Cardiac muscle cell (in vitro differentiated cells and primary cell): Measurements from ENCODE around the gene ANGPTL4. TPM values are rescaled to one million over a fixed set of nuclear protein-coding genes. Genes with fewer than 3 reads are reported as not detected.
A peak's percentile ranks its signal among the peaks of the same experiment; 100 is the strongest.

Source experiments
- DNase-seq, 2 donors: peaks; one replicate each; pipeline versions ENCODE4 v3.0.0 to v3.0.0-alpha.2; 2010 to 2017; ENCODE audit warnings: low read depth in 1 of 2, low spot score in 1 of 2
- H3K27ac ChIP-seq: fragments of 200-600 bp; sonication (generic); 2 replicates; pipeline ENCODE4 v1.5.1; 2016
- H3K27me3 ChIP-seq: fragments of 200-600 bp; sonication (generic); 2 replicates; pipeline ENCODE4 v1.6.0; 2016; ENCODE audit warnings: control low read depth
- H3K36me3 ChIP-seq: fragments of 200-600 bp; sonication (generic); 2 replicates; pipeline ENCODE4 v1.5.1; 2016; ENCODE audit warnings: control low read depth
- H3K4me1 ChIP-seq: fragments of 200-600 bp; sonication (generic); 2 replicates; pipeline ENCODE4 v1.8.1; 2017; ENCODE audit warnings: low read depth, mild to moderate bottlenecking, mixed run types
- H3K4me3 ChIP-seq: fragments of 200-600 bp; sonication (generic); 2 replicates; pipeline ENCODE4 v1.5.1; 2016; ENCODE audit warnings: mild to moderate bottlenecking
- H3K9me3 ChIP-seq: fragments of 200-600 bp; sonication (generic); 2 replicates; pipeline ENCODE4 v1.5.1; 2017; ENCODE audit warnings: low read depth, mild to moderate bottlenecking, control low read depth
- CTCF ChIP-seq: IDR thresholded peaks from 2 replicates; pipeline ENCODE4 v1.5.1; 2012; ENCODE audit warnings: low read depth, mild to moderate bottlenecking, low read length
- polyA plus RNA-seq: library from polyadenylated mRNA; unstranded; fragments of >200 nt; fragmentation: Nextera tagmentation; extraction: Ambion mirVana; gene quantifications from 2 replicates; pipeline ENCODE4 v1.2.1, GENCODE V29; 2016
- total RNA-seq: library from RNA; depleted of rRNA; stranded (reverse); fragments of >200 nt; gene quantifications from 2 replicates; pipeline ENCODE4 v1.2.3, GENCODE V29; 2016

ANGPTL4 gene
- total and polyA plus RNA-seq, 2 experiments from 2014 or later: 3.2 to 6.0 TPM

GRCh38 chr19:8388612-8388958, 24.6 kb downstream of the ANGPTL4 start:
- TF ChIP-seq CTCF: no peak
- no peak for DNase-seq
- no peak overlapping the region for H3K4me3 ChIP-seq
- H3K36me3 ChIP-seq: no peaks in the 10 kb centered on the region
- H3K4me1 ChIP-seq: no peaks in the 10 kb centered on the region
- H3K27ac ChIP-seq: no peak overlapping the region
- no peaks in the 10 kb centered on the region for H3K9me3 ChIP-seq
- no peaks in the 10 kb centered on the region for H3K27me3 ChIP-seq

DNA sequence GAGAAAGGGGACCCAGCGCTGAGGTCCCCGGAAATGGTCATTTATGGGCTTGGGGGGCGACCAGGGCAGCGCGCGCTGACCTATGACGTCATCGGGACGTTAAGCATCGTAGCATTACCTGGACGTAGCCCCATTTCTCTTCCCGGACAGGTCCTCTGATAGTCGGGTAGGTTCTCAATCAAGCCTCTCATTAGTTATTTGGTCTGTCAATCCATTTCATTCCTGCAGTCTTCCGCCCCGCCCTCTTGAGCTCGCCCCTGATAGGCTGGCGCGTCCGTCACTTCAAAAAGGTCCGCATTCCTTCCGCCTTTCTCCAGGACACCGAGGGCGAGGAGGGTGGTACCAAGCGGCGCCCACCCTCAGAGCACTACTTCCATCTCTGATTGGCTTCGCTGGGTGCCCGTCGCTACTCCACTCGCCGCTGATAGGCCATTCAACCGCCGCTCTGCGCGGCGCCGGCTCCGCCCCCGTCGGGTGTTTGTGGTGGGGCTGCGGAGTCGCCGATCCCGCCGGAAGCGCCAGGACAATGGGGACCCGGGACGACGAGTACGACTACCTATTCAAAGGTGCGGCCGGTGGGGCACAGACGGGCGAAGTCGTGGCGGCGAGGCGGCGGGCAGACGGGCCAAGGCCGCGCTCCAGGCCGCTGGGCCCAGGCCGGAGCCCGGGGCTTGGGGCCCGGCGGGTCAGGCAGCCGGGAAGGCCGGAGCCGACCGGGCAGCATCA, 26.1 kb downstream of the ANGPTL4 start, which contains the start of gene RAB11B:
TSS of gene RAB11B (plus strand) at position 470 of the 726 bp plus-strand sequence. CDS start at position 527, 57 bp downstream.
- DNase-seq: peak; percentile 99 to 100
- peak within 1 kb of the TSS; percentile 96 for H3K4me3 ChIP-seq
- H3K36me3 ChIP-seq: no peaks in the 10 kb centered on the region
- no peaks in the 10 kb centered on the region for H3K9me3 ChIP-seq
- no peak for TF ChIP-seq CTCF
- no peaks in the 10 kb centered on the region for H3K4me1 ChIP-seq
- H3K27ac ChIP-seq: peak within 1 kb of the TSS; percentile 100
- H3K27me3 ChIP-seq: no peaks in the 10 kb centered on the region

- no peaks in the 10 kb centered on the region for H3K4me1 ChIP-seq
- peak overlapping the region; percentile 96 for H3K4me3 ChIP-seq
Measured at GRCh38 chr19:8390617-8390981, 26.6 kb downstream of the ANGPTL4 start.

DNA sequence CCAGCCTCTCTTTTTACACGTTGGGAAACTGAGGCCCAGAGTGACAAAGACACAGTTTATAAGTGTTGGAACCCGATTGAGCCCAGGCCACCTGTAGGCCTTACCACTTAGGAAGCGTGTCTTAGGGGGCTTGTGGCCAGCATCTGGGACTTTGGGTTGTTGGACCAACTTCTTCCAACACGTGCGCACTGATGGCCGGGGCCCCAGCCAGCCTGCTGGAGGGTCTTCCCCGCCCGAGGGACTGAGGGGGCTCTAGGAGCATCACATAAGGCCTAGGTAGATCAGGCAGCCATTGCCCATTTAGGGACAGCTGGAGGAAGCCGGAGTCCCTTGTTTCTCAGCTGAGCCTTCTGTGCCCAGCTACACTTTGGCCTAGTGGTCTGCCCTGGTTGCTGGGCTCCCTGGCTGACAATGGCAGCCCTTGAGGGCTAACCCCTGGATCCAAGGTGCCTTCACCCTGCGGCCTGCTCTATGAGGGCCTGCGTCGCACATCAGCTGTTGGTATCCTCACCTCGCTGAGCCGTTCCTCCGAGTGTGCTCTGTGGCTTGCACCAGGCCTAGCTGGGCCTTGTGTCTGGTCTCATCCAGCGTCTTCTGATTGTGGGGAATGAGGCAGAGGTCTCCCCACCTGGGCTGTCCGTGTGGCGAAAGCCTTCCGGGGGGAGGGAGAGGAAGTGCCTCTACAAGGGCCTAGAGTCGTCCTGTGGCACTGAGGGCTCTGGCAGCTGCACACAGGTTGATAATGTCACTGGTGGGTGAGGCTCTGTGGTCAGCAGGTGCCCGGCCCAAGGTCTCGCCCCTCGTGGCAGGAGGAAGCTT, 27.5 kb downstream of the ANGPTL4 start:
- TF ChIP-seq CTCF: no peak

More at GRCh38 chr19:8390617-8390981, 26.6 kb downstream of the ANGPTL4 start:
- H3K27ac ChIP-seq: peak overlapping the region; percentile 100
- DNase-seq: peak; percentile 94 to 96
- TF ChIP-seq CTCF: no peak
- no peaks in the 10 kb centered on the region for H3K27me3 ChIP-seq
- H3K36me3 ChIP-seq: no peaks in the 10 kb centered on the region
- H3K9me3 ChIP-seq: no peaks in the 10 kb centered on the region

GRCh38 chr19:8392017-8392591, 28.1 kb downstream of the ANGPTL4 start:
- no peaks in the 10 kb centered on the region for H3K9me3 ChIP-seq
- no peaks in the 10 kb centered on the region for H3K36me3 ChIP-seq
- H3K4me1 ChIP-seq: no peaks in the 10 kb centered on the region
- no peak overlapping the region for H3K4me3 ChIP-seq
- H3K27ac ChIP-seq: peak overlapping the region; percentile 27
- DNase-seq: peak in 1 of 2 donors; percentile 29
- no peaks in the 10 kb centered on the region for H3K27me3 ChIP-seq
- TF ChIP-seq CTCF: no peak

More for the DNA sequence above, 27.5 kb downstream of the ANGPTL4 start:
- no peak overlapping the region for H3K4me3 ChIP-seq
- no peaks in the 10 kb centered on the region for H3K27me3 ChIP-seq
- peak overlapping the region; percentile 27 for H3K27ac ChIP-seq
- DNase-seq: no peak
- H3K4me1 ChIP-seq: no peaks in the 10 kb centered on the region
- no peaks in the 10 kb centered on the region for H3K9me3 ChIP-seq
- H3K36me3 ChIP-seq: no peaks in the 10 kb centered on the region
